GM19099 (cell line): Measurements from ENCODE around the gene ZNF746.

ENCODE experiments used
- POLR2A ChIP-seq: IDR thresholded peaks from 3 replicates; pipeline ENCODE4 v1.6.1; 2011; ENCODE audit warnings: low read depth; ENCODE audit not compliant: insufficient read length; ENCODE audit errors: extremely low read depth

ZNF746 gene

GRCh38 chr7:149497467-149498261 lies at the start of gene ZNF746:
ZNF746 (minus strand) TSS chr7:149497809; CDS start chr7:149497536, 273 bp downstream.
- TF ChIP-seq POLR2A: peak; percentile 77

DNA sequence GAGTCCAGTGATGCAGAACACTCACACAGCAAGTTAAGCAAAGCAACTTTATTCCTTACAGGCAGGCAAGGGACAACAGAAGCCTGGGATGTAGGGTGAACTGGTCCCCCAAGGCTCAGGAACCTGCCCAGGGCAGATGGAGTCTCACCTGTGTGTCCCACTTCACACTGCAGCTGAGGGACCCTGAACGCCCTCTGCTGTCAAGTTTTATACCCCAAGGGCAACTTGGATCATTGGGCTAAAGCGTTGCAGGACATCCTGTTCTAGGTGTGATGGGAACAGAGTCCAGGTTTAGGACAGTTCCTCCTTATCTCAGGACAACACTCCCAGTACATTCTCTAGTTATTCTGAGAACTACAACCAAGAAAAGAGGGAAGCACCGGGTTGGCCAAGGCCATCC lies 49.5 kb upstream of the ZNF746 start:
- TF ChIP-seq POLR2A: no peak

DNA sequence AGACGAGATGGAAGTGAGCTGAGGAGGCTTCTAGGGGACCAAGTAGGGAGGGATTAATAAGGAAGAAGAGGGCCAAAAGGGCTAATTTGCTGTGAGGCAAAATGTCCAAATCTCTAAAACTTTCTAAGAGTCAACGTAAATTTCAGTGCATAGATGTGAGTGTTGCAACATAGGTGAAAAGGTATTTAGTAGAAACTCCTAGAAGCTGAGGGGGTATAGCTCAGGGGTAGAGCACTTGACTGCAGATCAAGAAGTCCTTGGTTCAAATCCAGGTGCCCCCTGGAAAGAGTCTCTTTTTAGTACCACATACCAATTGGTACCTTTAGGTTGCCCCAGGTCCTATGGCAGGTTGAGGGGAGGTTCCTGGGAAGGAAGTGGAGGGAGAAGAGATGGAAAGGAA lies 48.7 kb upstream of the ZNF746 start:
- TF ChIP-seq POLR2A: no peak

- no peak for TF ChIP-seq POLR2A
These were observed 46.4 kb upstream of the ZNF746 start for GRCh38 chr7:149544028-149544427.

DNA sequence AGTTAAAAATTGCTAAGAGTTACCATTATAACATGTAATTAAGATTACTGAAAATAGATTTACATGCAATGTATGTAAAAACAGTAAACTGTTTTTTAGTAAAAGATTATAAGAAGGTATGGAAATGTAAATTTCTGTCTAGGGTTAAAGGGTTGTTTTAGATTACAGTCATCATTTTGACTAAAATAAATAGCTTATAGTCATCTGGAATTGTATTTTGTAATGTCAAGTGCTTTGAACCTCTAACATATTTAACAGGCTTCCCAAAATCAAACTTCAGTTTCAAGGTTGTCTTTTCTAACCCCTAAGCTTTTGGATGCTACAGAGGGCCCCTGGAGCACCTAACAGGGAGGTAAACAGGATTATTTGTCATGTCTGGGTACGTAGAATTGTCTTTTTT lies 35.0 kb upstream of the ZNF746 start:
- no peak for TF ChIP-seq POLR2A

DNA sequence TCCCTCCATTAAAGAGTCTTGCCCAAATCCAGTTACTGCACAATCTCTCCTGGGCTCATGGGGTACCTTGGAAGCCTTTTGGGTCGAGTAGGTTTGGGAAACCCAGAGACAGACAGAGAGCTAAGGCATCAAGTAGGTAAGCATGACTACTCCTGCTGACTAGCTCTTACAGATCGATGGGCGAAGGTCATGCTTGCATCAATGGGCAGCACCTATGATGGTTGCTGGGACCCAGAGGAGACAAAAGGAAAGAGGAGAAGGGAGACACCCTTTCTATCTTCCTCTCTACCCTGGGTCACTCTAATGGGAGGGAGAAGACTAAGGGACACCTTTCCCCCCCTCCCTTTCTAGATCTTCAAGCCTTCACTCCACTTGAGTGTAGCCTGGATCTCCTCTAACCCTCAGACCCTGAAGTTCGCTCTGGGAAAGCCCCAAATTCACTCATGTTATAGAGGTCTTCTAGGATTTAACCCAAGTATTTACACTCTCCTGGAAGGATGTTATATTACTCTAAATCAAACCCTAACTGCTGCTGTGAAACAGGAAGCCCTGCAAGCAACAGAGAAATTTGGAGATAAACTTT lies 31.6 kb upstream of the ZNF746 start:
- TF ChIP-seq POLR2A: no peak

- no peak for TF ChIP-seq POLR2A
These were observed 29.8 kb upstream of the ZNF746 start for GRCh38 chr7:149527414-149527813.

- no peak for TF ChIP-seq POLR2A
These were observed 27.7 kb upstream of the ZNF746 start for GRCh38 chr7:149525280-149525679.

GRCh38 chr7:149524394-149524793 lies 26.8 kb upstream of the ZNF746 start:
- no peak for TF ChIP-seq POLR2A

DNA sequence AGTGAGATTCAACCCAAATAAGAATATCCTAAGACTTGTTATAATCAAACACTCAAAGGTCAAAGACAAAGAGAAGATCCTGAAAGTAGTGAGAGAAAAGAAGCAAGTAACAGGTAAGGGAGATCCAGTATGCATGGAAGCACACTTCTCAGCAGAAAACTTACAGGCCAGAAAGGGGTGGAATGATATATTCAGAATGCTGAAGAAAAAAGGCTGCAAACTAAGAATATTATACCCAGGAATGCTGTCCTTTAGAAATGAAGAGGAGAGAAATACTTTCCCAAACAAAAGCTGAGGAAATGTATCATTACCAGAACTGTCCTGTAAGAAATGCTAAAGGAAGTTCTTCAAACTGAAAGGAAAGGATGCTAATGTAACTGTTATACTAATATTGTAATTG lies 12.6 kb upstream of the ZNF746 start:
- TF ChIP-seq POLR2A: no peak

GRCh38 chr7:149509774-149510173 lies 12.2 kb upstream of the ZNF746 start:
- no peak for TF ChIP-seq POLR2A

- TF ChIP-seq POLR2A: no peak
These were observed 7.9 kb upstream of the ZNF746 start for GRCh38 chr7:149505551-149505950.

DNA sequence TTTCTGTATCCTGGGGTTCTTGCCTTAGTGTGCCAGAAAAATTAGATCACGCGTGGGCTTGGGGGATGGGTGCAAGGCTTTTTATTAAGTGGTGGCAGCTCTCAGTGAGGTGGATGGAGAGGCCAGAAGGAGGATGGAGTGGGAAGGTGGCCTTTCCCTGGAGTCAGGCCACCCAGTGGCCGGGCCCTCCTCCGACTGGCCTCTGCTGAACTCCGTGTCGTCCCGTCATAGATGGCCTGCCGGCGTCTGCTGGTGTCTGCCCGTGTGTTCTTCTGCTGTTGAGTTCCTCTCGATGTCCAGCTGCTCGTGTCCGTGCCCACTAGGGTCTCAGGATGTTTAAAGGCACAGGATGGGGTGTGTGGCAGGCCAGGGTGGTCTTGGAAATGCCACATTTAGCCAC lies 4.0 kb upstream of the ZNF746 start:
- no peak for TF ChIP-seq POLR2A

GRCh38 chr7:149500910-149501309 lies 3.3 kb upstream of the ZNF746 start:
- no peak for TF ChIP-seq POLR2A

GRCh38 chr7:149500201-149500600 lies 2.6 kb upstream of the ZNF746 start:
- no peak for TF ChIP-seq POLR2A

- TF ChIP-seq POLR2A: no peak
These were observed 1.2 kb upstream of the ZNF746 start for GRCh38 chr7:149498811-149499210.
